ENCODE results near the gene SDF4.

The SDF4 gene

GRCh38 chr1:1222575-1223225 is 9.1 kb downstream of the SDF4 start:
- TF ChIP-seq GATA2 (IDR thresholded peaks at IDR 0.05; ENCODE audit: low read depth, low read length) (no peak), GATA3 (IDR thresholded peaks at IDR 0.05; ENCODE audit: low read depth, low read length) (no peak)

GRCh38 chr1:1221887-1222574 is 9.8 kb downstream of the SDF4 start:
- no peak for TF ChIP-seq GATA3 (IDR thresholded peaks at IDR 0.05; ENCODE audit: low read depth, low read length)

- no peak for TF ChIP-seq GATA2 (IDR thresholded peaks at IDR 0.05; ENCODE audit: low read depth, low read length)
- TF ChIP-seq GATA3 (IDR thresholded peaks at IDR 0.05; ENCODE audit: low read depth, low read length): no peak
Observed at GRCh38 chr1:1220197-1220596, 11.6 kb downstream of the SDF4 start.

- TF ChIP-seq GATA3 (IDR thresholded peaks at IDR 0.05; ENCODE audit: low read depth, low read length): no peak
- TF ChIP-seq GATA2 (IDR thresholded peaks at IDR 0.05; ENCODE audit: low read depth, low read length): no peak
Observed at GRCh38 chr1:1219341-1219740, 12.5 kb downstream of the SDF4 start.

GRCh38 chr1:1218524-1219200 is 13.1 kb downstream of the SDF4 start:
- no peak for TF ChIP-seq GATA3 (IDR thresholded peaks at IDR 0.05; ENCODE audit: low read depth, low read length)
- no peak for TF ChIP-seq GATA2 (IDR thresholded peaks at IDR 0.05; ENCODE audit: low read depth, low read length)

GRCh38 chr1:1217621-1218523 is 13.9 kb downstream of the SDF4 start:
- no peak for TF ChIP-seq GATA3 (IDR thresholded peaks at IDR 0.05; ENCODE audit: low read depth, low read length)
- TF ChIP-seq GATA2 (IDR thresholded peaks at IDR 0.05; ENCODE audit: low read depth, low read length): no peak

- TF ChIP-seq GATA3 (IDR thresholded peaks at IDR 0.05; ENCODE audit: low read depth, low read length) (no peak), GATA2 (IDR thresholded peaks at IDR 0.05; ENCODE audit: low read depth, low read length) (no peak)
Observed at GRCh38 chr1:1216770-1217620, 14.8 kb downstream of the SDF4 start.

GRCh38 chr1:1215881-1216605 is 15.8 kb downstream of the SDF4 start:
- no peak for TF ChIP-seq GATA3 (IDR thresholded peaks at IDR 0.05; ENCODE audit: low read depth, low read length)
- TF ChIP-seq GATA2 (IDR thresholded peaks at IDR 0.05; ENCODE audit: low read depth, low read length): no peak

- TF ChIP-seq GATA2 (IDR thresholded peaks at IDR 0.05; ENCODE audit: low read depth, low read length) (no peak), GATA3 (IDR thresholded peaks at IDR 0.05; ENCODE audit: low read depth, low read length) (no peak)
Observed at GRCh38 chr1:1215080-1215676, 16.6 kb downstream of the SDF4 start.

- no peak for TF ChIP-seq GATA2 (IDR thresholded peaks at IDR 0.05; ENCODE audit: low read depth, low read length)
- TF ChIP-seq GATA3 (IDR thresholded peaks at IDR 0.05; ENCODE audit: low read depth, low read length): no peak
Observed at GRCh38 chr1:1213345-1214265, 18.2 kb downstream of the SDF4 start, which contains the start of gene TNFRSF4. TNFRSF4 (minus strand) TSS chr1:1214153; CDS start chr1:1214127, 26 bp downstream.

- no peak for TF ChIP-seq GATA3 (IDR thresholded peaks at IDR 0.05; ENCODE audit: low read depth, low read length)
- no peak for TF ChIP-seq GATA2 (IDR thresholded peaks at IDR 0.05; ENCODE audit: low read depth, low read length)
Observed at GRCh38 chr1:1212780-1213344, 18.9 kb downstream of the SDF4 start.

Measured in SH-SY5Y (cell line).